Body of pancreas (tissue), 4 donors: Measurements from ENCODE around the gene SARM1. TPM values are rescaled to one million over a fixed set of nuclear protein-coding genes. Genes with fewer than 3 reads are reported as not detected.

ENCODE experiments used
- ATAC-seq: fragments of 150-250 bp; one replicate; pipeline ENCODE4 v1.9.1; 2016
- DNase-seq, 4 donors: peaks; one replicate each; pipeline ENCODE4 v3.0.0-alpha.2; 2019
- H3K27ac ChIP-seq, 4 donors: fragments of 200-600 bp; sonication (generic); 1 replicate in 3 of 4; 2 replicates in 1 of 4; pipeline versions ENCODE4 v1.5.1 to v1.6.1; 2016 to 2019; ENCODE audit warnings: mild to moderate bottlenecking in 1 of 4, mixed read lengths in 1 of 4, moderate library complexity in 1 of 4
- H3K27me3 ChIP-seq, 2 donors: fragments of 200-600 bp; sonication (generic); one replicate each; pipeline ENCODE4 v1.6.0; 2016; ENCODE audit warnings: mild to moderate bottlenecking in 1 of 2
- H3K36me3 ChIP-seq, 2 donors: fragments of 200-600 bp; sonication (generic); replicated peaks in 1 of 2; 2 replicates each; pipeline ENCODE4 v1.5.1; 2016; ENCODE audit warnings: low read depth in 2 of 2; ENCODE audit not compliant: insufficient read depth in 1 of 2
- H3K4me1 ChIP-seq: fragments of 200-600 bp; sonication (generic); one replicate; pipeline ENCODE4 v1.6.0; 2016
- H3K4me3 ChIP-seq, 2 donors: fragments of 200-600 bp; sonication (generic); 1 replicate in 1 of 2; 2 replicates in 1 of 2; pipeline ENCODE4 v1.5.1; 2016 to 2019
- H3K9me3 ChIP-seq, 3 donors: fragments of 200-600 bp; sonication (generic); 1 replicate in 2 of 3; 2 replicates in 1 of 3; pipeline ENCODE4 v1.5.1; 2016
- POLR2A ChIP-seq, 3 donors: fragments of 450-650 bp; IDR thresholded peaks; one replicate each; pipeline ENCODE4 v1.6.1; 2016; ENCODE audit warnings: antibody characterized with exemption in 3 of 3, mild to moderate bottlenecking in 2 of 3
- WGBS, 2 donors: methylation state at CpG; one replicate each; pipeline ENCODE4 v1.1.5; 2017; 5-methylcytosine and 5-hydroxymethylcytosine counted together
- intact Hi-C: fragments of 100-400 bp; cut with DNase I; formaldehyde crosslinking; loops from one replicate; pipeline ENCODE4 v1.15.1; 2023
- total RNA-seq, 2 donors: library from RNA; depleted of rRNA; stranded (reverse); fragments of >200 nt; gene quantifications; one replicate each; pipeline ENCODE4 v1.1.0, GENCODE V29; 2016
- TF ChIP-seq, protein P1 (sequence below), 7 experiments: fragments of 450-650 bp in 4 of 7; fragments of 200-600 bp in 3 of 7; sonication (generic) in 3 of 7; IDR thresholded peaks; one replicate each; pipeline ENCODE4 v1.5.1; 2016 to 2019; ENCODE audit warnings: antibody characterized with exemption in 7 of 7

The SARM1 gene
- 10 to 100 TPM; 13.7 to 33.9 TPM for total RNA-seq

DNA sequence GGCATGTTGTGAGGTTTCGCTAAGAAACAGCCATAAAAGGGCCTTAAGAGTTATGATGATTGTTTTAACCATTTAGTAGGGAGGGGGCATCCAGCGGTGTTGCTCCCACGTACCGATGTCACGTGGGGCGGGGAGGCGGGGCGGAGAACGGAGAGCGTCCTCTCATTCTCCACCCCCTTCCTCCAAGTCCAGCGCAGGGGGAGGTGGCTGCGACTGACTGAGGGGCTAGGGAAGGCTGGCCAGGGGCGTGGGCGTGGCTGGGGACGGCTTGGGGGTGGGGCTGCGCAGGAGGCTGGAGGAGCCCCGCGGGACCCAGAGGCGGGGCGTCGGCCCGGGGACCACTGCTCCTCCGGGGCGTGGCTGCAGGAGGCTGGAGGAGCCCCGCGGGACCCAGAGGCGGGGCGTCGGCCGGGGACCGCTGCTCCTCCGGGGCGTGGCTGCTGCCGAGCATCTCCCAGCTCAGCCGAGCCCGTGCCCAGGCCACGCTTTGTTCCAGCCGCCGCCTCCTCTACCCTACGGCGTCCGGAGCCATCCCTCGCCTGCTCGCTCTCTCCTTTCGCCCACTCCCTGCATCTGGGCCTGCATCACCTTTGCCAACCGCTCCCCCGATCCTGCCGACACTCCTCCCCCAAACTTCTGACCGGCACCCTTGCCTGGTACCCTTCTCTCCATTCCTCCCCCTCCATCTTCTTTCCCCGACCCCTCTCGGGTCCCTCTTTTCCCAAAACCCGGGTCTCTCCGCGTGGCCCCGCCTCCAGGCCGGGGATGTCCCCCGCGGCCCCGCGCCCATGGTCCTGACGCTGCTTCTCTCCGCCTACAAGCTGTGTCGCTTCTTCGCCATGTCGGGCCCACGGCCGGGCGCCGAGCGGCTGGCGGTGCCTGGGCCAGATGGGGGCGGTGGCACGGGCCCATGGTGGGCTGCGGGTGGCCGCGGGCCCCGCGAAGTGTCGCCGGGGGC is at the start of gene SARM1:
Gene SARM1 (plus strand): TSS at position 450 of the 958 bp plus-strand sequence. CDS start 339 bp downstream, at position 789.
- 1% methylated on average over 45 to 78 of the region's 80 CpGs for WGBS, 2 donors
- no peaks in the 10 kb centered on the region for H3K27me3 ChIP-seq
- H3K4me1 ChIP-seq = peaks cover 40% of the 10 kb centered on the region

DNA sequence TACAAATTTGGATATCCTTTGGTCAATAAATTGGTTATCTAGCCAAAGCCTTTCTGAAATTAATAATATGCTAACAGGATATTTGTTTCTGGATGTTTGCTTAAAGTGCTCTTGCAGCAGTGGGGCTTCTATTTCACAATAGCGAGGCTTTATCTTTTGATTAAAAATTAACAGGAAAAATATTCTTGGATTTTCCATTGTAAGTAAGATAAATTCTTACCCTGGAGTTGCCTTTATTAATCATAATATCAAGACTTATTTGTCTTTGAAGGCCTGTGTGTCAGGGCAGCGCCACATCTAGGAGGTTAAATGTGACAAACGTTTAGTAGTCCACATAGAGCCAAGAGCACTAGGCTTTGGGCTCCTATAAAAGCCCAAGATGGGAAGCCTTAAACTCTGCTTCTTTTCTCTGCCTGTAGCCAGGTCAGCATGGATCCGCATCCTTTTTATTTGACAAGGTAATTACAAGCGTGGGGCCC is 47.2 kb upstream of the SARM1 start:
- ATAC-seq (peak; percentile 73), DNase-seq (peak in 3 of 4 donors; percentile 47 to 60 (median 50))
- H3K27ac ChIP-seq = peak overlapping the region; percentile 55 to 95 (median 70)
- no peaks in the 10 kb centered on the region for H3K27me3 ChIP-seq
- 14 to 15% methylated on average over 5 of the region's 5 CpGs for WGBS, 2 donors
- H3K4me1 ChIP-seq = peaks cover 73% of the 10 kb centered on the region
- no peak for TF ChIP-seq POLR2A (IDR thresholded peaks at IDR 0.05)
- TF ChIP-seq, protein P1, sequence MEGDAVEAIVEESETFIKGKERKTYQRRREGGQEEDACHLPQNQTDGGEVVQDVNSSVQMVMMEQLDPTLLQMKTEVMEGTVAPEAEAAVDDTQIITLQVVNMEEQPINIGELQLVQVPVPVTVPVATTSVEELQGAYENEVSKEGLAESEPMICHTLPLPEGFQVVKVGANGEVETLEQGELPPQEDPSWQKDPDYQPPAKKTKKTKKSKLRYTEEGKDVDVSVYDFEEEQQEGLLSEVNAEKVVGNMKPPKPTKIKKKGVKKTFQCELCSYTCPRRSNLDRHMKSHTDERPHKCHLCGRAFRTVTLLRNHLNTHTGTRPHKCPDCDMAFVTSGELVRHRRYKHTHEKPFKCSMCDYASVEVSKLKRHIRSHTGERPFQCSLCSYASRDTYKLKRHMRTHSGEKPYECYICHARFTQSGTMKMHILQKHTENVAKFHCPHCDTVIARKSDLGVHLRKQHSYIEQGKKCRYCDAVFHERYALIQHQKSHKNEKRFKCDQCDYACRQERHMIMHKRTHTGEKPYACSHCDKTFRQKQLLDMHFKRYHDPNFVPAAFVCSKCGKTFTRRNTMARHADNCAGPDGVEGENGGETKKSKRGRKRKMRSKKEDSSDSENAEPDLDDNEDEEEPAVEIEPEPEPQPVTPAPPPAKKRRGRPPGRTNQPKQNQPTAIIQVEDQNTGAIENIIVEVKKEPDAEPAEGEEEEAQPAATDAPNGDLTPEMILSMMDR (IDR thresholded peaks at IDR 0.05) = no peak
- H3K9me3 ChIP-seq = no peaks in the 10 kb centered on the region
- intact Hi-C loops = no loop called here
- H3K36me3 ChIP-seq = peaks cover 4 to 9% of the 10 kb centered on the region in 2 donors
- H3K4me3 ChIP-seq = no peak overlapping the region

More for the DNA sequence above, at the start of gene SARM1:
- DNase-seq (peak; percentile 63 to 72 (median 70)), ATAC-seq (peak; percentile 65)
- H3K36me3 ChIP-seq = no peaks in the 10 kb centered on the region
- intact Hi-C loops = no loop called here
- TF ChIP-seq, protein P1 (IDR thresholded peaks at IDR 0.05) = no peak
- peak in 2 of 3 donors; percentile 17 to 25 for TF ChIP-seq POLR2A (IDR thresholded peaks at IDR 0.05)
- no peaks in the 10 kb centered on the region for H3K9me3 ChIP-seq
- peak within 1 kb of the TSS in 1 of 2 donors; percentile 21 for H3K4me3 ChIP-seq
- H3K27ac ChIP-seq = peak within 1 kb of the TSS; percentile 25 to 82 (median 60)

DNA sequence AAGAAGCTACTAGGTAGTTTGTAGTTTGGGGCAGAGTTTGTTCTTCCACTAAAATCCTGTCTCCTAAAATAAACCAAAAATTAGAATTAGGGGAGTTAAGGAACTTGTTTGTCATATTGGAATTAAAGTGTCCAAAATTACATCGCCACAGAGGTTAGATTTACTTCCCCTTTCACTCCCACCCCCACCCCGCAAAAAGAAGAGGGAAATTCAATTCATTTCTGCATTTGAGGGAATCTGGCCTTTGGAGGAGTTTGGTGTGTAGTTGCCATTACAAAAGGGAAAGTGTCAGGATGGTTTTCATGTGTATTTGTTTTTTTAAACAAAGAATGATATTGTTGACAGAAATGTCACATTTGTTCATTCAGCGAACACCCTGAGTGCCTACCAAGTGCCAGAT is 46.7 kb upstream of the SARM1 start:
- Histone ChIP-seq H3K9me3 (no peaks in the 10 kb centered on the region), H3K4me3 (no peak overlapping the region), H3K4me1 (peaks cover 68% of the 10 kb centered on the region), H3K27ac (peak overlapping the region; percentile 55 to 95 (median 70)), H3K36me3 (peaks cover 4 to 9% of the 10 kb centered on the region in 2 donors), H3K27me3 (no peaks in the 10 kb centered on the region)
- ATAC-seq = no peak
- 20 to 39% methylated on average over 3 of the region's 3 CpGs for WGBS, 2 donors
- intact Hi-C loops = no loop called here
- TF ChIP-seq, protein P1 (IDR thresholded peaks at IDR 0.05) = no peak
- no peak for TF ChIP-seq POLR2A (IDR thresholded peaks at IDR 0.05)
- DNase-seq = no peak

DNA sequence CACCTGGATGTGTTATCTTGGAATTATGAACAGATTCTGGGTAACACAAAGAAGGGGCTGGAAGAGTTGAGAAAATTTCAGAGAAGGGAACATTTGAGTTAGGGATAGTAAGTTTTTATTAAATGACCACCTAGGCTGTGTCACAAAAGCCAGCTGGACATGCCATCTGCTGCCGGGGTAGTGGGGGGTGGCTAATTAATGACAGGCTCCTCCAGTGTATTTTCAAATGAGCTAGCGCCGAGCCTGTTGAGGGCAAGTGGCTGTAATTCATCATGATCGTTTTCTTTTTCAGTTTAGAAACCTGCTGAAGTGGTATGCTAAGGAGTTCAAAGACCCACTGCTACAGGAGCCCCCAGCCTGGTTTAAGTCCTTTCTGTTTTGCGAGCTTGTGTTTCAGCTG is 46.3 kb upstream of the SARM1 start:
- intact Hi-C loops = no loop called here
- no peak for DNase-seq
- H3K36me3 ChIP-seq = peaks cover 4 to 9% of the 10 kb centered on the region in 2 donors
- H3K4me3 ChIP-seq = no peak overlapping the region
- H3K27ac ChIP-seq = peak overlapping the region; percentile 55 to 95 (median 70)
- H3K4me1 ChIP-seq = peaks cover 64% of the 10 kb centered on the region
- 21 to 30% methylated on average over 5 of the region's 5 CpGs for WGBS, 2 donors
- ATAC-seq = no peak
- H3K9me3 ChIP-seq = no peaks in the 10 kb centered on the region
- TF ChIP-seq, protein P1 (IDR thresholded peaks at IDR 0.05) = no peak
- TF ChIP-seq POLR2A (IDR thresholded peaks at IDR 0.05) = no peak
- no peaks in the 10 kb centered on the region for H3K27me3 ChIP-seq
